H1 (cell line): ENCODE measurements around the gene OLFM1. TPM values are rescaled to one million over a fixed set of nuclear protein-coding genes. Genes with fewer than 3 reads are reported as not detected.

Experiments used
- CTCF ChIA-PET: fragments of 300-600 bp; sonication (Branson Sonifier 250); formaldehyde crosslinking; loops from one replicate; lab custom pipeline; 2021; ENCODE audit not compliant: partially characterized antibody; lab: Charles Lee
- POLR2A ChIA-PET: fragments of 300-600 bp; sonication (Branson Sonifier 250); formaldehyde crosslinking; loops from one replicate; lab custom pipeline; 2021; ENCODE audit warnings: inconsistent platforms; ENCODE audit not compliant: partially characterized antibody; lab: Charles Lee
- DNase-seq, 2 experiments: peaks; one replicate each; pipeline versions ENCODE4 v3.0.0 to v3.0.0-alpha.2; 2010 to 2022; ENCODE audit warnings: low spot score in 2 of 2, low read depth in 1 of 2, mixed read lengths in 1 of 2
- FAIRE-seq: peaks from 2 replicates; lab custom pipeline; 2011; peaks lifted over from hg19 to GRCh38; lab: Jason Lieb, UNC
- H2AFZ ChIP-seq: 2 replicates; pipeline ENCODE4 v1.8.1; 2012; ENCODE audit warnings: low read length, inconsistent platforms
- H2AK5ac ChIP-seq: 2 replicates; pipeline ENCODE4 v1.6.1; 2013; ENCODE audit warnings: low read depth, low read length
- H2BK120ac ChIP-seq: replicated peaks from 2 replicates; pipeline ENCODE3; 2013; ENCODE audit warnings: low read depth, low read length, inconsistent platforms
- H2BK12ac ChIP-seq: 2 replicates; pipeline ENCODE4 v1.6.1; 2013; ENCODE audit warnings: low read depth, low read length
- H2BK15ac ChIP-seq: 2 replicates; pipeline ENCODE4 v1.6.1; 2013; ENCODE audit warnings: low read length
- H2BK20ac ChIP-seq: 2 replicates; pipeline ENCODE4 v1.6.1; 2013; ENCODE audit warnings: low read length
- H2BK5ac ChIP-seq: 2 replicates; pipeline ENCODE4 v1.6.1; 2013; ENCODE audit warnings: low read depth, low read length
- H3K14ac ChIP-seq: 2 replicates; pipeline ENCODE4 v1.6.1; 2013; ENCODE audit warnings: inconsistent platforms; ENCODE audit not compliant: insufficient read length
- H3K18ac ChIP-seq: 2 replicates; pipeline ENCODE4 v1.6.1; 2013; ENCODE audit warnings: low read length; ENCODE audit errors: extremely low read depth
- H3K23ac ChIP-seq: 2 replicates; pipeline ENCODE4 v1.6.1; 2013; ENCODE audit warnings: inconsistent platforms; ENCODE audit not compliant: insufficient read length
- H3K23me2 ChIP-seq: 2 replicates; pipeline ENCODE4 v1.6.1; 2013; ENCODE audit warnings: low read depth, low read length
- H3K27ac ChIP-seq: 2 replicates; pipeline ENCODE4 v1.6.1; 2011; ENCODE audit warnings: low read depth, low read length, inconsistent platforms
- H3K27me3 ChIP-seq, 4 experiments: replicated peaks in 1 of 4; 1 replicate in 1 of 4; 2 replicates in 3 of 4; pipeline versions ENCODE4 v1.6.1 to v1.8.1; 2011 to 2013; ENCODE audit warnings: low read length in 3 of 4, mild to moderate bottlenecking in 3 of 4, inconsistent platforms in 2 of 4, mixed read lengths in 2 of 4, moderate library complexity in 1 of 4; ENCODE audit not compliant: control insufficient read depth in 3 of 4, insufficient read depth in 3 of 4; ENCODE audit errors: extremely low read depth in 1 of 4
- H3K36me3 ChIP-seq, 4 experiments: 2 replicates each; pipeline versions ENCODE4 v1.6.1 to v1.8.1; 2011 to 2013; ENCODE audit warnings: mild to moderate bottlenecking in 4 of 4, low read length in 3 of 4, moderate library complexity in 2 of 4, control low read depth in 1 of 4, inconsistent platforms in 1 of 4; ENCODE audit not compliant: insufficient read depth in 4 of 4, control insufficient read depth in 2 of 4
- H3K4ac ChIP-seq: replicated peaks from 2 replicates; pipeline ENCODE3; 2013; ENCODE audit warnings: low read length, low read depth, mixed read lengths, inconsistent platforms; ENCODE audit not compliant: insufficient read length
- H3K4me1 ChIP-seq, 4 experiments: replicated peaks in 1 of 4; 1 replicate in 1 of 4; 2 replicates in 3 of 4; pipeline versions ENCODE4 v1.6.1 to v1.8.1; 2011 to 2013; ENCODE audit warnings: low read length in 3 of 4, inconsistent platforms in 2 of 4, mixed read lengths in 1 of 4; ENCODE audit not compliant: insufficient read depth in 4 of 4, control insufficient read depth in 3 of 4
- H3K4me2 ChIP-seq, 2 experiments: 2 replicates each; pipeline versions ENCODE4 v1.6.1 to v1.8.1; 2011 to 2013; ENCODE audit warnings: low read depth in 2 of 2, low read length in 2 of 2, control low read depth in 1 of 2, inconsistent platforms in 1 of 2, mild to moderate bottlenecking in 1 of 2; ENCODE audit not compliant: insufficient read depth in 1 of 2
- H3K4me3 ChIP-seq, 4 experiments: fragments of 200-600, 300-600 bp in 1 of 4; sonication (generic), shearing (Covaris generic), sonication (Bioruptor Twin) in 1 of 4; 2 replicates each; pipeline versions ENCODE4 v1.5.1 to v1.8.1; 2011 to 2016; ENCODE audit warnings: low read length in 4 of 4, low read depth in 3 of 4, control low read depth in 2 of 4, inconsistent platforms in 2 of 4, mild to moderate bottlenecking in 2 of 4, mixed read lengths in 1 of 4, moderate library complexity in 1 of 4; ENCODE audit not compliant: insufficient read depth in 2 of 4; ENCODE audit errors: extremely low read depth in 1 of 4
- H3K56ac ChIP-seq: replicated peaks from 2 replicates; pipeline ENCODE3; 2013; ENCODE audit warnings: low read depth, mild to moderate bottlenecking, mixed read lengths, low read length, inconsistent platforms; ENCODE audit not compliant: insufficient read length
- H3K79me1 ChIP-seq: 2 replicates; pipeline ENCODE4 v1.6.1; 2013; ENCODE audit warnings: low read depth, low read length, control low read depth
- H3K79me2 ChIP-seq, 2 experiments: 2 replicates each; pipeline versions ENCODE4 v1.6.1 to v1.8.1; 2012 to 2013; ENCODE audit warnings: low read length in 2 of 2, mild to moderate bottlenecking in 2 of 2, inconsistent platforms in 1 of 2; ENCODE audit not compliant: insufficient read depth in 2 of 2, control insufficient read depth in 1 of 2
- H3K9ac ChIP-seq, 4 experiments: replicated peaks in 1 of 4; 1 replicate in 1 of 4; 2 replicates in 3 of 4; pipeline versions ENCODE4 v1.6.1 to v1.8.1; 2011 to 2013; ENCODE audit warnings: low read depth in 3 of 4, low read length in 3 of 4, control low read depth in 2 of 4, mild to moderate bottlenecking in 2 of 4, moderate library complexity in 2 of 4, inconsistent platforms in 1 of 4; ENCODE audit errors: extremely low read depth in 1 of 4
- H3K9me3 ChIP-seq, 2 experiments: 2 replicates each; pipeline versions ENCODE4 v1.6.1 to v1.8.1; 2012 to 2013; ENCODE audit warnings: mild to moderate bottlenecking in 2 of 2, moderate library complexity in 2 of 2, control low read depth in 1 of 2, inconsistent platforms in 1 of 2, low read depth in 1 of 2, low read length in 1 of 2, mixed read lengths in 1 of 2; ENCODE audit not compliant: insufficient read depth in 2 of 2
- H4K20me1 ChIP-seq, 2 experiments: replicated peaks in 1 of 2; 2 replicates each; pipeline versions ENCODE3 to v1.8.1; 2011 to 2013; ENCODE audit warnings: inconsistent platforms in 2 of 2, low read length in 2 of 2, mild to moderate bottlenecking in 1 of 2; ENCODE audit not compliant: insufficient read depth in 2 of 2, control insufficient read depth in 1 of 2
- H4K5ac ChIP-seq: 2 replicates; pipeline ENCODE4 v1.6.1; 2013; ENCODE audit warnings: low read length, low read depth, mixed read lengths, inconsistent platforms; ENCODE audit not compliant: insufficient read length
- H4K8ac ChIP-seq: 2 replicates; pipeline ENCODE4 v1.8.0; 2013; ENCODE audit warnings: mild to moderate bottlenecking, moderate library complexity, low read length, inconsistent platforms; ENCODE audit not compliant: insufficient read depth; ENCODE audit errors: extremely low read depth
- H4K91ac ChIP-seq: replicated peaks from 2 replicates; pipeline ENCODE3; 2013; ENCODE audit warnings: low read length, mixed read lengths, inconsistent platforms; ENCODE audit not compliant: insufficient read length
- ATF3 ChIP-seq: IDR thresholded peaks from 2 replicates; pipeline ENCODE4 v1.6.1; 2011; ENCODE audit warnings: low read depth, mild to moderate bottlenecking, low read length; ENCODE audit not compliant: insufficient read depth
- BACH1 ChIP-seq: IDR thresholded peaks from 2 replicates; pipeline ENCODE4 v1.6.1; 2012; ENCODE audit warnings: low read length, improper control_type of control experiment
- CHD2 ChIP-seq: IDR thresholded peaks from 2 replicates; pipeline ENCODE4 v1.6.1; 2012; ENCODE audit warnings: low read length, improper control_type of control experiment
- CTCF ChIP-seq, 3 experiments: IDR thresholded peaks; 1 replicate in 2 of 3; 2 replicates in 1 of 3; pipeline versions ENCODE4 v1.5.1 to v1.6.1; 2011; ENCODE audit warnings: low read length in 3 of 3, mild to moderate bottlenecking in 3 of 3, inconsistent platforms in 2 of 3, low read depth in 1 of 3, moderate library complexity in 1 of 3; ENCODE audit not compliant: insufficient read depth in 1 of 3; ENCODE audit errors: control extremely low read depth in 1 of 3
- EZH2 ChIP-seq: fragments of 200-600 bp; sonication (generic); IDR thresholded peaks from 2 replicates; pipeline ENCODE4 v1.7.1; 2012; ENCODE audit warnings: low read depth, mild to moderate bottlenecking, moderate library complexity, low read length, inconsistent platforms; ENCODE audit not compliant: severe bottlenecking
- RXRA ChIP-seq: IDR thresholded peaks from 2 replicates; pipeline ENCODE4 v1.6.1; 2011; ENCODE audit warnings: low read depth, mild to moderate bottlenecking, low read length, moderate library complexity; ENCODE audit not compliant: insufficient read depth
- SRF ChIP-seq: IDR thresholded peaks from 2 replicates; pipeline ENCODE4 v1.6.1; 2011; ENCODE audit warnings: mild to moderate bottlenecking, low read depth, low read length, moderate library complexity
- WGBS, 2 experiments: shearing (Covaris generic) in 1 of 2; methylation state at CpG; one replicate each; pipeline versions ENCODE4 v1.1.6 to v1.1.7; 2013 to 2015; ENCODE audit warnings: low lambda C conversion rate in 2 of 2, mixed read lengths in 2 of 2, inconsistent platforms in 1 of 2, low coverage in 1 of 2, missing lambda C conversion rate in 1 of 2; ENCODE audit not compliant: insufficient replicate concordance in 2 of 2, insufficient coverage in 1 of 2, insufficient read length in 1 of 2; ENCODE audit errors: extremely low coverage in 1 of 2, missing lambda C conversion rate in 1 of 2; 5-methylcytosine and 5-hydroxymethylcytosine counted together
- polyA plus RNA-seq, 7 experiments: library from polyadenylated mRNA; depleted of rRNA in 3 of 7; stranded (reverse) in 5 of 7; unstranded in 2 of 7; fragments of >200 nt in 5 of 7; fragments of 200-250 nt in 2 of 7; gene quantifications; 1 replicate in 5 of 7; 2 replicates in 1 of 7; 4 replicates in 1 of 7; pipeline versions ENCODE4 v1.2.1 to v1.2.3, GENCODE V29; 2011 to 2013; ENCODE audit warnings: missing spikeins in 2 of 7, mixed read lengths in 2 of 7
- total RNA-seq: library from RNA; stranded (reverse); fragmentation: NEBNext Ultra II Directional; extraction: Animal tissue kit (Norgen Biotek cat#: 25700); gene quantifications from 2 replicates; pipeline ENCODE4 v1.2.1, GENCODE V29; 2021

The OLFM1 gene
- total and polyA plus RNA-seq, 2 of the 8 experiments (the other 6 are each of a cell fraction or from before 2014, with no cell fraction given), result 53.0 to 53.4 TPM

- Histone ChIP-seq H3K18ac (no peak overlapping the region), H3K4me3 (no peak overlapping the region), H2BK12ac (no peak overlapping the region), H3K56ac (no peak overlapping the region), H2AFZ (no peak overlapping the region), H2BK15ac (no peak overlapping the region), H2BK120ac (no peak overlapping the region), H3K9ac (no peak overlapping the region), H2AK5ac (no peak overlapping the region), H4K5ac (no peak overlapping the region), H4K8ac (no peak overlapping the region), H4K20me1 (peaks cover 2 to 16% of the 10 kb centered on the region in 2 experiments), H3K4me2 (no peak overlapping the region), H3K23me2 (peaks cover 9% of the 10 kb centered on the region; the same call in 1 of the 2 replicates), H2BK20ac (no peak overlapping the region), H2BK5ac (no peak overlapping the region), H3K14ac (no peak overlapping the region), H4K91ac (no peak overlapping the region), H3K79me1 (peaks cover 2% of the 10 kb centered on the region; the same call in 1 of the 2 replicates), H3K4me1 (peaks cover 0 to 17% (median 12%) of the 10 kb centered on the region in 4 experiments; a peak in 6 of 7 replicates), H3K79me2 (no peaks in the 10 kb centered on the region), H3K4ac (no peak overlapping the region), H3K27ac (no peak overlapping the region), H3K36me3 (no peaks in the 10 kb centered on the region), H3K23ac (no peak overlapping the region), H3K27me3 (peaks cover 0 to 20% (median 17%) of the 10 kb centered on the region in 4 experiments; a peak in 6 of 7 replicates), H3K9me3 (no peaks in the 10 kb centered on the region)
- 92% methylated on average over 13 of the region's 13 CpGs; no CpG with 5 or more reads in 1 of the 2 experiments for WGBS, 2 experiments
- FAIRE-seq, result no peak
- DNase-seq, result no peak
- POLR2A ChIA-PET, result no interaction called here
- CTCF ChIA-PET, result interaction anchor here (0.7 to 3.0 kb wide), 5 partner anchors 13 to 362 kb away, joined by 3 to 16 read pairs (median 3); no protein-coding TSS in a partner anchor
- TF ChIP-seq ATF3, result no peak
- TF ChIP-seq SRF, result no peak
- TF ChIP-seq CTCF (IDR thresholded peaks at IDR 0.05; ENCODE audit: control extremely low read depth in 1 of 3, insufficient read depth in 1 of 3, low read depth in 1 of 3, low read length in 3 of 3), result no peak
- TF ChIP-seq RXRA, result no peak
- no peak for TF ChIP-seq CHD2
- no peak for TF ChIP-seq BACH1
- no peak for TF ChIP-seq EZH2
These were observed 14.3 kb upstream of the OLFM1 start for GRCh38 chr9:135073081-135073740.
